Measurements from ENCODE around the gene OR11A1.

Gene OR11A1

GRCh38 chr6:29388533-29388932 lies 68.3 kb downstream of the OR11A1 start:
- DNase-seq (ENCODE audit: low read depth, low spot score): no peak

- DNase-seq (ENCODE audit: low read depth, low spot score): no peak
These were observed 80.9 kb downstream of the OR11A1 start for GRCh38 chr6:29376003-29376402.
